H9 (cell line): ENCODE data around the gene TTC17. TPM values are rescaled to one million over a fixed set of nuclear protein-coding genes. Genes with fewer than 3 reads are reported as not detected.
"Not testable (repeated sequence)": the region's sequence is repeated elsewhere in the genome, so short reads cannot be mapped to it uniquely, and the experiment has no call there.

Experiments used
- DNase-seq: peaks from one replicate; pipeline ENCODE4 v3.0.0-alpha.2; 2017
- H2AFZ ChIP-seq: one replicate; pipeline ENCODE4 v1.6.1; 2013; ENCODE audit warnings: mild to moderate bottlenecking, low read length, control low read depth, moderate library complexity
- H2AK5ac ChIP-seq: 2 replicates; pipeline ENCODE4 v1.6.1; 2013; ENCODE audit warnings: low read length, control low read depth, mixed read lengths; ENCODE audit not compliant: insufficient read length
- H2BK120ac ChIP-seq: one replicate; pipeline ENCODE4 v1.6.1; 2013; ENCODE audit warnings: low read depth, mild to moderate bottlenecking, low read length, control low read depth, inconsistent platforms; ENCODE audit not compliant: poor library complexity, severe bottlenecking
- H2BK12ac ChIP-seq: 2 replicates; pipeline ENCODE4 v1.6.1; 2013; ENCODE audit warnings: low read length, control low read depth, mixed read lengths, low read depth; ENCODE audit not compliant: insufficient read length
- H2BK15ac ChIP-seq: 2 replicates; pipeline ENCODE4 v1.6.1; 2013; ENCODE audit warnings: low read depth, low read length, control low read depth
- H2BK20ac ChIP-seq: one replicate; pipeline ENCODE4 v1.6.1; 2013; ENCODE audit warnings: low read depth, mild to moderate bottlenecking, low read length, control low read depth, inconsistent platforms; ENCODE audit not compliant: poor library complexity, severe bottlenecking
- H2BK5ac ChIP-seq: 2 replicates; pipeline ENCODE4 v1.6.1; 2013; ENCODE audit warnings: low read length, control low read depth, mixed read lengths; ENCODE audit not compliant: insufficient read length
- H3K14ac ChIP-seq: 2 replicates; pipeline ENCODE4 v1.6.1; 2013; ENCODE audit warnings: low read length, control low read depth; ENCODE audit not compliant: insufficient read depth
- H3K18ac ChIP-seq: 2 replicates; pipeline ENCODE4 v1.6.1; 2013; ENCODE audit warnings: low read depth, mild to moderate bottlenecking, mixed read lengths, low read length, control low read depth; ENCODE audit not compliant: insufficient read length
- H3K23ac ChIP-seq: 2 replicates; pipeline ENCODE4 v1.6.1; 2013; ENCODE audit warnings: low read length, control low read depth, mixed read lengths, low read depth; ENCODE audit not compliant: insufficient read length
- H3K23me2 ChIP-seq: 2 replicates; pipeline ENCODE4 v1.6.1; 2013; ENCODE audit warnings: low read depth, mild to moderate bottlenecking, mixed read lengths, low read length, control low read depth; ENCODE audit not compliant: insufficient read length, poor library complexity, severe bottlenecking
- H3K27ac ChIP-seq: 2 replicates; pipeline ENCODE4 v1.5.1; 2013; ENCODE audit warnings: low read length, control low read depth, mixed read lengths, low read depth; ENCODE audit not compliant: insufficient read length
- H3K27me3 ChIP-seq: 2 replicates; pipeline ENCODE4 v1.6.1; 2013; ENCODE audit warnings: low read length, control low read depth, inconsistent platforms; ENCODE audit not compliant: insufficient read depth
- H3K4ac ChIP-seq: 2 replicates; pipeline ENCODE4 v1.6.1; 2013; ENCODE audit warnings: low read depth, mild to moderate bottlenecking, control low read depth, inconsistent platforms, low read length, moderate library complexity
- H3K4me1 ChIP-seq: 2 replicates; pipeline ENCODE4 v1.6.1; 2013; ENCODE audit warnings: low read length, control low read depth, inconsistent platforms; ENCODE audit not compliant: insufficient read depth
- H3K4me2 ChIP-seq: 2 replicates; pipeline ENCODE4 v1.6.1; 2013; ENCODE audit warnings: low read length, control low read depth, mixed read lengths; ENCODE audit not compliant: insufficient read length, insufficient read depth
- H3K56ac ChIP-seq: 2 replicates; pipeline ENCODE4 v1.6.1; 2013; ENCODE audit warnings: low read depth, mild to moderate bottlenecking, mixed read lengths, low read length, control low read depth; ENCODE audit not compliant: insufficient read length
- H3K79me1 ChIP-seq: 2 replicates; pipeline ENCODE4 v1.6.1; 2013; ENCODE audit warnings: low read depth, mild to moderate bottlenecking, moderate library complexity, low read length, control low read depth, inconsistent platforms; ENCODE audit not compliant: insufficient read depth, poor library complexity, severe bottlenecking
- H3K79me2 ChIP-seq: 2 replicates; pipeline ENCODE4 v1.6.1; 2013; ENCODE audit warnings: low read length, control low read depth, inconsistent platforms; ENCODE audit not compliant: insufficient read depth
- H3K9ac ChIP-seq: 2 replicates; pipeline ENCODE4 v1.6.1; 2013; ENCODE audit warnings: low read length, control low read depth, mixed read lengths; ENCODE audit not compliant: insufficient read length; ENCODE audit errors: extremely low read depth
- H3K9me3 ChIP-seq: one replicate; pipeline ENCODE4 v1.6.1; 2013; ENCODE audit warnings: low read depth, low read length, inconsistent platforms; ENCODE audit not compliant: control insufficient read depth
- H3T11ph ChIP-seq: one replicate; pipeline ENCODE4 v1.6.1; 2013; ENCODE audit warnings: mild to moderate bottlenecking, low read length, control low read depth, inconsistent platforms
- H4K20me1 ChIP-seq: one replicate; pipeline ENCODE4 v1.6.1; 2013; ENCODE audit not compliant: control insufficient read depth, insufficient read length, insufficient read depth
- H4K5ac ChIP-seq: 2 replicates; pipeline ENCODE4 v1.6.1; 2013; ENCODE audit warnings: low read depth, mild to moderate bottlenecking, mixed read lengths, low read length, control low read depth; ENCODE audit not compliant: insufficient read length
- H4K8ac ChIP-seq: replicated peaks from 2 replicates; pipeline ENCODE4 v1.6.1; 2013; ENCODE audit warnings: low read length, control low read depth, mixed read lengths, low read depth; ENCODE audit not compliant: insufficient read length
- H4K91ac ChIP-seq: 2 replicates; pipeline ENCODE4 v1.6.1; 2013; ENCODE audit warnings: low read depth, mild to moderate bottlenecking, moderate library complexity, mixed read lengths, low read length, control low read depth; ENCODE audit not compliant: insufficient read length
- H3K27ac Mint-ChIP-seq, 3 experiments: 2 replicates in 2 of 3; 3 replicates in 1 of 3; pipeline ENCODE4 v1.8.0; 2020 to 2021; ENCODE audit warnings: mixed read lengths in 3 of 3, mild to moderate bottlenecking in 1 of 3, moderate library complexity in 1 of 3
- H3K27me3 Mint-ChIP-seq: 2 replicates; pipeline ENCODE4 v1.8.0; 2021; ENCODE audit warnings: low read depth, mild to moderate bottlenecking, moderate library complexity, mixed read lengths
- H3K36me3 Mint-ChIP-seq, 3 experiments: 2 replicates in 2 of 3; 3 replicates in 1 of 3; pipeline ENCODE4 v1.8.0; 2020 to 2021; ENCODE audit warnings: low read depth in 3 of 3, mixed read lengths in 3 of 3; ENCODE audit not compliant: insufficient read depth in 1 of 3
- H3K4me1 Mint-ChIP-seq, 2 experiments: 2 replicates each; pipeline ENCODE4 v1.8.0; 2020; ENCODE audit warnings: mixed read lengths in 2 of 2
- H3K4me3 Mint-ChIP-seq, 2 experiments: 2 replicates in 1 of 2; 3 replicates in 1 of 2; pipeline ENCODE4 v1.8.0; 2020 to 2021; ENCODE audit warnings: mild to moderate bottlenecking in 2 of 2, mixed read lengths in 2 of 2, moderate library complexity in 1 of 2
- H3K9me3 Mint-ChIP-seq, 2 experiments: 2 replicates in 1 of 2; 3 replicates in 1 of 2; pipeline ENCODE4 v1.8.0; 2020; ENCODE audit warnings: mild to moderate bottlenecking in 2 of 2, mixed read lengths in 2 of 2, moderate library complexity in 1 of 2
- CTCF ChIP-seq: fragments of 200-600 bp; sonication (generic); conservative IDR thresholded peaks from 3 replicates; pipeline ENCODE4 v1.8.0; 2021; ENCODE audit warnings: antibody characterized with exemption, mild to moderate bottlenecking
- WGBS: extraction: QIAGEN DNeasy Blood & Tissue Kit; methylation state at CpG from one replicate; pipeline ENCODE4 v1.1.7; 2013; ENCODE audit warnings: missing lambda C conversion rate, low lambda C conversion rate, mixed read lengths; ENCODE audit not compliant: insufficient read length; ENCODE audit errors: extremely low coverage; 5-methylcytosine and 5-hydroxymethylcytosine counted together
- total RNA-seq: library from RNA; stranded (reverse); gene quantifications from 2 replicates; pipeline ENCODE4 v1.2.1, GENCODE V29; 2021

The TTC17 gene
- total RNA-seq, 1 experiment from 2014 or later, result 68.5 TPM

- H3K27me3 ChIP-seq, result no peaks in the 10 kb centered on the region
- no peaks in the 10 kb centered on the region for H3K23me2 ChIP-seq
- TF ChIP-seq CTCF, result no peak
- no peaks in the 10 kb centered on the region; the same call in 1 of the 2 replicates for H3K4me1 ChIP-seq
- no peak overlapping the region for H3K4ac ChIP-seq
- H3K79me1 ChIP-seq, result no peaks in the 10 kb centered on the region
- no peak overlapping the region for H4K8ac ChIP-seq
- Mint-ChIP-seq H3K36me3 (peaks cover 12 to 71% (median 54%) of the 10 kb centered on the region in 3 experiments; a peak in 6 of 7 replicates), H3K27me3 (no peaks in the 10 kb centered on the region), H3K4me1 (peaks cover 11 to 18% of the 10 kb centered on the region in 2 experiments), H3K4me3 (no peak overlapping the region), H3K27ac (no peak overlapping the region), H3K9me3 (no peaks in the 10 kb centered on the region)
- no peak overlapping the region for H2AK5ac ChIP-seq
- H2AFZ ChIP-seq, result no peak overlapping the region
- H2BK20ac ChIP-seq, result no peak overlapping the region
- H3T11ph ChIP-seq, result no peak overlapping the region
- no peak overlapping the region for H2BK5ac ChIP-seq
- no peak for DNase-seq
- no peaks in the 10 kb centered on the region for H3K79me2 ChIP-seq
- H2BK120ac ChIP-seq, result no peak overlapping the region
- H3K56ac ChIP-seq, result no peak overlapping the region
- no peak overlapping the region for H3K27ac ChIP-seq
- no peak overlapping the region for H3K14ac ChIP-seq
- no peak overlapping the region for H3K9ac ChIP-seq
- H4K5ac ChIP-seq, result no peak overlapping the region
- no peak overlapping the region for H3K18ac ChIP-seq
- no peak overlapping the region for H3K4me2 ChIP-seq
- no peak overlapping the region for H3K23ac ChIP-seq
- no peak overlapping the region for H2BK15ac ChIP-seq
- no peaks in the 10 kb centered on the region for H3K9me3 ChIP-seq
- H4K20me1 ChIP-seq, result no peaks in the 10 kb centered on the region
- WGBS, result no CpG with 5 or more reads among the region's 6 CpGs
- no peak overlapping the region for H4K91ac ChIP-seq
- no peak overlapping the region for H2BK12ac ChIP-seq
Observed at GRCh38 chr11:43401252-43401651, 42.5 kb downstream of the TTC17 start.

- H2BK15ac ChIP-seq, DNase-seq, H4K5ac ChIP-seq, H4K8ac ChIP-seq, H2AFZ ChIP-seq, H2BK12ac ChIP-seq, H2BK5ac ChIP-seq, H3K4ac ChIP-seq, H3K56ac ChIP-seq, H3K18ac ChIP-seq, H3K4me3 Mint-ChIP-seq, H4K20me1 ChIP-seq, H2BK120ac ChIP-seq, H3K27me3 ChIP-seq, H3K9ac ChIP-seq, H2BK20ac ChIP-seq, H4K91ac ChIP-seq, H3K27ac Mint-ChIP-seq, H3K79me1 ChIP-seq, H3K9me3 Mint-ChIP-seq, H3T11ph ChIP-seq, H3K23me2 ChIP-seq, H2AK5ac ChIP-seq, H3K23ac ChIP-seq, H3K27me3 Mint-ChIP-seq, H3K4me2 ChIP-seq, H3K27ac ChIP-seq, H3K79me2 ChIP-seq, H3K14ac ChIP-seq, H3K4me1 ChIP-seq, H3K9me3 ChIP-seq: not testable (repeated sequence)
- Mint-ChIP-seq H3K36me3 (peaks cover 12 to 69% (median 52%) of the 10 kb centered on the region in 3 experiments; a peak in 6 of 7 replicates), H3K4me1 (peaks cover 11 to 18% of the 10 kb centered on the region in 2 experiments)
- no CpG with 5 or more reads among the region's 4 CpGs for WGBS
Observed at GRCh38 chr11:43401811-43402210, 43.1 kb downstream of the TTC17 start.
